Suprapubic skin (tissue), 4 donors: ENCODE measurements around the gene SLC39A7.

Experiments
- CTCF ChIP-seq, 2 donors: fragments of 200-600 bp in 1 of 2; fragments of 450-650 bp in 1 of 2; sonication (generic) in 1 of 2; IDR thresholded peaks; one replicate each; pipeline ENCODE4 v1.5.1; 2016 to 2019; ENCODE audit warnings: antibody characterized with exemption in 2 of 2, mild to moderate bottlenecking in 1 of 2, moderate library complexity in 1 of 2
- POLR2A ChIP-seq, 2 donors: fragments of 450-650 bp; IDR thresholded peaks; one replicate each; pipeline ENCODE4 v1.6.1; 2017; ENCODE audit warnings: antibody characterized with exemption in 2 of 2, mild to moderate bottlenecking in 2 of 2, moderate library complexity in 2 of 2
- POLR2AphosphoS5 ChIP-seq, 3 donors: sonication (generic); formaldehyde crosslinking; IDR thresholded peaks; one replicate each; pipeline ENCODE4 v1.6.1; 2017; ENCODE audit warnings: antibody characterized with exemption in 3 of 3

GRCh38 chr6:33213989-33214335 lies 13.3 kb downstream of the SLC39A7 start:
- TF ChIP-seq CTCF (IDR thresholded peaks at IDR 0.05), result no peak
- no peak for TF ChIP-seq POLR2A (IDR thresholded peaks at IDR 0.05)
- no peak for TF ChIP-seq POLR2AphosphoS5 (IDR thresholded peaks at IDR 0.05)
